Liver (tissue), 3 donors: ENCODE data around the gene NLGN1.

ENCODE experiments used
- CTCF ChIP-seq: fragments of 150-350 bp; IDR thresholded peaks from 2 replicates; pipeline ENCODE4 v1.5.1; 2017; ENCODE audit warnings: improper control_type of control experiment, low read depth, low read length; ENCODE audit not compliant: missing input control
- FOXA1 ChIP-seq: IDR thresholded peaks from 2 replicates; pipeline ENCODE4 v1.6.1; 2016; ENCODE audit warnings: antibody characterized with exemption
- FOXA2 ChIP-seq: IDR thresholded peaks from 2 replicates; pipeline ENCODE4 v1.6.1; 2016; ENCODE audit warnings: antibody characterized with exemption
- GABPA ChIP-seq, 2 donors: IDR thresholded peaks in 1 of 2; conservative IDR thresholded peaks in 1 of 2; 2 replicates each; pipeline ENCODE4 v1.6.1; 2016; ENCODE audit warnings: antibody characterized with exemption in 2 of 2, mild to moderate bottlenecking in 1 of 2, moderate library complexity in 1 of 2
- MAX ChIP-seq: IDR thresholded peaks from 2 replicates; pipeline ENCODE4 v1.6.1; 2016; ENCODE audit warnings: antibody characterized with exemption
- SP1 ChIP-seq: IDR thresholded peaks from 2 replicates; pipeline ENCODE4 v1.6.1; 2018; ENCODE audit warnings: antibody characterized with exemption, mild to moderate bottlenecking
- TAF1 ChIP-seq: conservative IDR thresholded peaks from 2 replicates; pipeline ENCODE4 v1.6.1; 2016; ENCODE audit warnings: antibody characterized with exemption, mild to moderate bottlenecking
- YY1 ChIP-seq: IDR thresholded peaks from 2 replicates; pipeline ENCODE4 v1.6.1; 2016; ENCODE audit warnings: antibody characterized with exemption, mild to moderate bottlenecking
- ZBTB33 ChIP-seq: IDR thresholded peaks from 2 replicates; pipeline ENCODE4 v1.6.1; 2016; ENCODE audit warnings: antibody characterized with exemption
- donor health status: healthy.
- donor health status: healthy.

GRCh38 chr3:174132421-174133042 lies 735.0 kb downstream of the NLGN1 start:
- TF ChIP-seq MAX (no peak), GABPA (IDR thresholded peaks at IDR 0.05 in 1 of 2, conservative IDR thresholded peaks at IDR 0.05 in 1 of 2) (no peak), TAF1 (no peak), CTCF (no peak), SP1 (peak; percentile 48), FOXA1 (no peak), FOXA2 (no peak), YY1 (no peak), ZBTB33 (no peak)
